Activated T-helper 1 cell treated with Interleukin-2 at 50 U/mL for 16 hours (primary cell): ENCODE results near the gene CYP20A1.
"Not testable (repeated sequence)": the region's sequence is repeated elsewhere in the genome, so short reads cannot be mapped to it uniquely, and the experiment has no call there.

Experiments
- DNase-seq: peaks from one replicate; pipeline ENCODE4 v3.0.0-alpha.2; 2020; ENCODE audit warnings: low read depth

CYP20A1 gene

GRCh38 chr2:203280428-203281064, 41.7 kb downstream of the CYP20A1 start:
- DNase-seq, result no peak

DNA sequence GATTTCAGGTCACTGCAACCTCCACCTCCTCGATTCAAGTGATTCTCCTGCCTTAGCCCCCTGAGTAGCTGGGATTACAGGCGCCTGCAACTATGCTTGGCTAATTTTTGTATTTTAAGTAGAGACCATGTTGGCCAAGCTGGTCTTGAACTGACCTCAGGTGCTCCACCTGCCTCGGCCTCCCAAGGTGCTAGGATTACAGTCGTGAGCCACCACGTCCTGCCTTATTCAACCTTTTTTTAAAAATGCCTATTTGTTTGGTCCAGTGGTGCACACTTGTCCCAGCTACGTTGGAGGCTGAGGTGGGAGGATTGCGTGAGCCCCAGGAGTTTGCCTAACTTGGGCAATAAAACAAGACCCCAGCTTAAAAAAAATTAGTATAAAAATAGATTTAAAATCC, 43.3 kb downstream of the CYP20A1 start:
- DNase-seq, result no peak

DNA sequence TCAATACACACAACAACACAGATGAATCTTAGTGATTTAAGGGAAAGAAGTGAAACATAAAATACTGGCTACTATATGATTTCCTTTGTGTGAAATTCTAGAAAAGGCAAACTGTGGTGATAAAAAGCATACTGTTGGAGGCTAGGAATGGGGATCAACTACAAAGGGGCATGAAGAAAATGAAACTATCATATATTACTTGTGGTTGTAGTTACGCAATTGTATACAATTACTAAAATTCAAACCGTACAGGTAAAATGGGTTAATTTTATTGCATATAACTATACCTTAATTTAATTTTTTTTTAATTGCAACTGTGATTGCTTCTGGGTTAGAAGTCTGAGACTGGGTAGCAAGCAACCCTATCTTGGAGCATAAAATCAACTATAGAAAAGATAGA, 47.7 kb downstream of the CYP20A1 start:
- DNase-seq, result no peak

GRCh38 chr2:203301667-203302066, 62.8 kb downstream of the CYP20A1 start:
- no peak for DNase-seq

GRCh38 chr2:203302586-203302985, 63.8 kb downstream of the CYP20A1 start:
- not testable (repeated sequence) for DNase-seq

DNA sequence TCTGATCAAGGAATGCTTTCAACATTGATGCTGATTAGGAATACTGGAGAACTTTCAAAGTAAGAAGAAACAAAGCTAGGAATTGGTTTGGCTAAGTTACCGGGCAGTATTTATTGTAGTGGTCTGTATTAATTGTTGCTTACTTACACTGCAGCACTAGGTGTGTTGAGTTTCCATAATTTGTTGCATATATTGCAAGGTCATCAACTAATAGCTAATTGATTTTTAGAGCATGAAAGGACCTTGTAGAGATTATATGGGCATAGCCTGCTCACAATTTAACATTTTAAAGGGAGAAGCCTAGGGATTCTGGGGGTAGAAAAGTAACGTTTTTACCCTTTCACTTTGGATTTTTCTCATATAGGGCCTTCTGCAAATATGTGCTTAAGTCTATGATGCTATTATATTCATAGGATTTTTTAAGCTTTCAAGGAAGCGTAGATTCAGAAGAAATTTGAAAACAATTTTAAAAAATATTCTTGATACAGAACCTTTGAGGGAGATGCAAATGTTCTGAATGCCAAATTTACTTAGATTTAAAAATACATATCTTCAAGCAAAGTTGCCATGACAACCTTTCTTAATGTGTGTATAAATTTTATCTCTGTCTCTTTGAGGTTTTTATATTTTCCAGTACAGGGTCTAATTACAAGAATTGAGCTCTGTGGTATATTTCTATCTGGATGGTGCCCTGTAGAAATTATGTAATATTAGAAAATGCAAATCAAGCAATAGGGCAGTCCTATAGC, 72.0 kb downstream of the CYP20A1 start:
- no peak for DNase-seq

DNA sequence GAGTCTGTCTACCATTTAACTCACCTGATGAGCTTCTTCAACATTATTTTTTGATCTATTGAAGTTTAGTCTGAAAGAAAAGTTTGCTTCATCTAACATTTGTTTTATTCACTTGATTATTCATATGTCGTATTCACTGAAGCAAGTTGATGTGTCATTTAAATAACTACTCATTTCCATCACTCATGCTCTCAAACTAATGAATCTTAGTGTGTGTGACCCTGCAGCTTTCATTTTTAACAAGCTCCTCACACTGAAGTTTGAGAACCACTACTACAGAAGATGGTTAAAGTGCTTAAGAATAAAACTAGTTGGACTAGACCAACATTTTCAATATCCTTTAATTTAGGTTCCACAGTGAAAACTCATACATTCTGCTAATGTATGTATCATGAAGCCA, 87.5 kb downstream of the CYP20A1 start:
- DNase-seq, result no peak

- no peak for DNase-seq
These were observed 88.7 kb downstream of the CYP20A1 start for GRCh38 chr2:203327582-203327900.

GRCh38 chr2:203327901-203328759, 89.3 kb downstream of the CYP20A1 start, which contains the start of gene ABI2:
ABI2 (plus strand) TSS chr2:203328394; CDS start chr2:203328515, 121 bp downstream.
- peak; percentile 49 for DNase-seq

- DNase-seq, result peak; percentile 5
These were observed 90.1 kb downstream of the CYP20A1 start for GRCh38 chr2:203328760-203329540.

GRCh38 chr2:203330434-203330833, 91.6 kb downstream of the CYP20A1 start:
- DNase-seq, result no peak

GRCh38 chr2:203338322-203338721, 99.5 kb downstream of the CYP20A1 start:
- no peak for DNase-seq

DNA sequence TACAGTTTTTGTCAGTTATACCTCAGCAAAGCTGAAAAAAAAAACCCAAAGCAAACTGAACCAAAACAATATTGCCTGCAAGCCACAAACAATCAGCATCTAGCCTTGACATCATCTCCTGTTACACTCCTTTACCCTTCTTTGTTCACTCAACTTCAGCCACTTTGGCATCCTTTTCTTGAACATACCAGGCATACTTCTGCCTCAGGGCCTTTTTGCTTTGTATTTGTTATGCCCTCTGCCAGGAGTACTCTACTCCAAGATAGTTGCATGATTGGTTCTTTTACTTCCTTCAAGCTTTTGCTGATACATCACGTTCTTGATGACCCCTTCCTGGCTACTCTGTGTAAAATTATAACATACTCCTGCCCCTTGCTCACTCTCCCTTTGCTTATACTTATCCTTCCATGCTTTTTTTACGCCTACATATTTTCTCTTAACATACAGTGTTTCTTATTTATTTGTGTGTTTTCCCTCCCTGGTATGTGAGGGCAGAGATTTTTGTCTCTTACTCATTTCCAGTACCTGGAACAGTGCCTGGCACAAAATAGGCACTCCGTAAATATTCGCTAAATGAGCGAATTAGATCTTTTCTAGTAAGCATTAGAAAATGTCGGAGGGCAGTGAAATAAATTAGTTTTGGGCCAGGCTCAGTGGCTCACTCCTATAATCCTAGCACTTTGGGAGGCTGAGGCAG, 102.1 kb downstream of the CYP20A1 start:
- no peak for DNase-seq

DNA sequence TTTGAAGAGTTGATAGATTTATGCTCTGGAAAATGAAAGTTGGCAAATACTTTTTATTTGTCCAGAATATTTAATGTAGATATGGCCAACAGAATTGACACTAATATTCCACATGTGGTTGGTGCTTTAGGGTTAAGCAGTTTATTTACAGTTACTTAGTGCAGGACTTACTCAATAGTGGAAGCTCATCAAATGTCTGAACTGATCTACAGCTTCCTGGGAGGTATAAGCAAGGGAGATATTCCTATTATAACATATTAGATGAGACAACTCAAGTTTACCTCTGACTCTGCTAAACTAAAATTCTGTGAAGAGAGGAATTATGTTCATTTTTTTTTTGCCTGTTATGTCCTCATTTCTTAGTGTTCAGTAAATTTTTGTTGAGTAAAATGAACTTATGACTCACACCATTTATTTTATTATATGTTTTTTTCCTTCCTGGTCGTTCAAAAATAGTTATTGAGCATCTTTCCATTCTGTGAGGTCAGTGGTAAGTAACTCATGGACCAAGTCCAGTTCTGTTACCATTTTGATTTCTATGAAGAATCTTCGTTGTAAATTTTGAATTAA, 103.0 kb downstream of the CYP20A1 start:
- no peak for DNase-seq

- not testable (repeated sequence) for DNase-seq
These were observed 103.6 kb downstream of the CYP20A1 start for GRCh38 chr2:203342374-203342773.

DNA sequence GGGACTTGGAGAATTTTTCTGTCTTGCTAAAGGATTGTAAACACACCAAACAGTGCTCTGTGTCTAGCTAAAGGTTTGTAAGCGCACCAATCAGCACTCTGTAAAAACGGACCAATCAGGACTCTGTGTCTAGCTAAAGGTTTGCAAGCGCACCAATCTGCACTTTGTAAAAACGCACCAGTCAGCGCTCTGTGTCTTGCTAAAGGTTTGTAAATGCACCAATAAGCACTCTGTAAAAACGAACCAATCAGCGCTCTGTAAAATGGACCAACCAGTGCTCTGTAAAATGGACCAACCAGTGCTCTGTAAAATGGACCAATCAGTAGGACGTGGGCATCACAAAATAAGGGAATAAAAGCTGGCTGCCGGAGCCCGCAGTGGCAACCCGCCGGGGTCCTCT, 105.8 kb downstream of the CYP20A1 start:
- DNase-seq, result no peak

GRCh38 chr2:203346612-203347011, 107.8 kb downstream of the CYP20A1 start:
- no peak for DNase-seq

GRCh38 chr2:203347375-203347774, 108.6 kb downstream of the CYP20A1 start:
- no peak for DNase-seq

GRCh38 chr2:203352604-203353255, 113.9 kb downstream of the CYP20A1 start:
- DNase-seq, result no peak

GRCh38 chr2:203354966-203355365, 116.1 kb downstream of the CYP20A1 start:
- no peak for DNase-seq
